ENCODE data around the gene MMP17. TPM values are rescaled to one million over a fixed set of nuclear protein-coding genes. Genes with fewer than 3 reads are reported as not detected.
A peak's percentile ranks its signal among the peaks of the same experiment; 100 is the strongest.

The MMP17 gene
- total and polyA plus RNA-seq, 2 of the 4 experiments (the other 2 are of a cell fraction): 1.4 to 11.8 TPM

GRCh38 chr12:131852551-131853299, 24.5 kb downstream of the MMP17 start:
- H3K27ac ChIP-seq (ENCODE audit: insufficient read depth, low read length): no peak overlapping the region
- peak; percentile 15 for ATAC-seq (ENCODE audit: low read depth)
- H2BK15ac ChIP-seq (ENCODE audit: low read depth, low read length): no peak overlapping the region
- H3K4me2 ChIP-seq (ENCODE audit: low read depth, low read length): no peak overlapping the region
- POLR2A ChIA-PET (ENCODE audit: unreplicated experiment): no interaction called here
- no peak overlapping the region for H3K23ac ChIP-seq (ENCODE audit: low read depth, low read length)
- H3K9me1 ChIP-seq (ENCODE audit: insufficient read depth, low read length): no peaks in the 10 kb centered on the region
- CTCF ChIA-PET: no interaction called here
- H3K56ac ChIP-seq (ENCODE audit: extremely low read depth, insufficient read depth, low read length): no peak overlapping the region
- DNase-seq: peak; percentile 26
- no TSS peak for BruUV-seq (replicated peaks)
- H4K5ac ChIP-seq (ENCODE audit: low read depth, low read length): no peak overlapping the region
- H4K20me1 ChIP-seq (ENCODE audit: insufficient read depth, low read length): no peaks in the 10 kb centered on the region; the same call in 1 of the 2 replicates
- in situ Hi-C loops (cut with MboI; ENCODE audit: low sequenced_read_pairs): no loop called here
- no peak overlapping the region for H4K91ac ChIP-seq (ENCODE audit: insufficient read depth, low read depth, low read length)
- dilution Hi-C loops (cut with HindIII; ENCODE audit: low sequenced_read_pairs, unreplicated experiment): no loop called here
- 55% methylated on average over 11 of the region's 24 CpGs; no CpG with 5 or more reads in 1 of the 2 experiments for WGBS, 2 experiments (ENCODE audit: extremely low coverage in 2 of 2, insufficient read length in 1 of 2)
- H3K14ac ChIP-seq (replicated peaks; ENCODE audit: low read depth, low read length): peak overlapping the region; percentile 40; the same call in 1 of the 2 replicates
- no peaks in the 10 kb centered on the region for H3K9me3 ChIP-seq (ENCODE audit: control insufficient read depth, insufficient read depth, low read length)
- no peak overlapping the region for H3K18ac ChIP-seq (ENCODE audit: low read depth, low read length)
- H3K27me3 ChIP-seq (ENCODE audit: control insufficient read depth, insufficient read depth, low read length): peaks cover 12% of the 10 kb centered on the region; the same call in 1 of the 2 replicates
- peak overlapping the region; percentile 85 for H2AK9ac ChIP-seq (replicated peaks; ENCODE audit: low read depth, low read length, poor library complexity)
- peak overlapping the region in 1 of 2 experiments; percentile 24; a peak in 1 of 4 replicates for H4K8ac ChIP-seq (ENCODE audit: low read depth in 2 of 2, low read length in 2 of 2)
- no peak overlapping the region for H2BK120ac ChIP-seq (ENCODE audit: low read depth, low read length)
- peaks cover 6% of the 10 kb centered on the region for H3K4me1 ChIP-seq (ENCODE audit: control insufficient read depth, insufficient read depth, low read length)
- H3K79me1 ChIP-seq (ENCODE audit: low read depth in 1 of 2, low read length in 2 of 2): no peaks in the 10 kb centered on the region
- H3K4me3 ChIP-seq (ENCODE audit: insufficient read depth, low read depth, low read length): no peak overlapping the region
- intact Hi-C loops (cut with micrococcal nuclease): no loop called here
- no peaks in the 10 kb centered on the region for H3K36me3 ChIP-seq (ENCODE audit: control insufficient read depth, insufficient read depth, low read length)
- no peak overlapping the region for H2AK5ac ChIP-seq (ENCODE audit: low read depth, low read length)
- H2AFZ ChIP-seq (replicated peaks; ENCODE audit: low read length, poor library complexity): peak overlapping the region; percentile 81
- H3K9ac ChIP-seq (ENCODE audit: low read depth, low read length): no peak overlapping the region
- H2BK20ac ChIP-seq (ENCODE audit: low read depth, low read length): no peak overlapping the region
- no peak overlapping the region; the same call in 1 of the 2 replicates for H3K4ac ChIP-seq (ENCODE audit: low read depth, low read length)
- no peak overlapping the region for H2BK5ac ChIP-seq (ENCODE audit: low read depth, low read length, poor library complexity, severe bottlenecking)
- TF ChIP-seq, protein P1, sequence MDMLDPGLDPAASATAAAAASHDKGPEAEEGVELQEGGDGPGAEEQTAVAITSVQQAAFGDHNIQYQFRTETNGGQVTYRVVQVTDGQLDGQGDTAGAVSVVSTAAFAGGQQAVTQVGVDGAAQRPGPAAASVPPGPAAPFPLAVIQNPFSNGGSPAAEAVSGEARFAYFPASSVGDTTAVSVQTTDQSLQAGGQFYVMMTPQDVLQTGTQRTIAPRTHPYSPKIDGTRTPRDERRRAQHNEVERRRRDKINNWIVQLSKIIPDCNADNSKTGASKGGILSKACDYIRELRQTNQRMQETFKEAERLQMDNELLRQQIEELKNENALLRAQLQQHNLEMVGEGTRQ (IDR thresholded peaks at IDR 0.05; ENCODE audit: low read depth, low read length): no peak
- TF ChIP-seq MXI1 (IDR thresholded peaks at IDR 0.05; ENCODE audit: borderline replicate concordance, low read depth, low read length) (no peak), POLR2A (IDR thresholded peaks at IDR 0.05; ENCODE audit: low read depth, low read length) (no peak), CEBPB (IDR thresholded peaks at IDR 0.05; ENCODE audit: low read depth, low read length) (no peak), CHD1 (IDR thresholded peaks at IDR 0.05; ENCODE audit: low read depth, low read length) (no peak), FOS (IDR thresholded peaks at IDR 0.05; ENCODE audit: low read depth, low read length) (no peak), RFX5 (IDR thresholded peaks at IDR 0.05; ENCODE audit: low read depth, low read length) (no peak), NFE2L2 (IDR thresholded peaks at IDR 0.05; ENCODE audit: low read depth, low read length) (no peak), BHLHE40 (IDR thresholded peaks at IDR 0.05; ENCODE audit: low read depth, low read length) (no peak), RCOR1 (IDR thresholded peaks at IDR 0.05; ENCODE audit: insufficient replicate concordance, low read length) (no peak), MAFK (IDR thresholded peaks at IDR 0.05; ENCODE audit: low read depth, low read length) (no peak), SMC3 (IDR thresholded peaks at IDR 0.05; ENCODE audit: low read depth, low read length) (no peak), RAD21 (IDR thresholded peaks at IDR 0.05; ENCODE audit: low read length) (no peak), MAZ (IDR thresholded peaks at IDR 0.05; ENCODE audit: borderline replicate concordance, low read depth, low read length) (no peak)
- TF ChIP-seq, protein P2, sequence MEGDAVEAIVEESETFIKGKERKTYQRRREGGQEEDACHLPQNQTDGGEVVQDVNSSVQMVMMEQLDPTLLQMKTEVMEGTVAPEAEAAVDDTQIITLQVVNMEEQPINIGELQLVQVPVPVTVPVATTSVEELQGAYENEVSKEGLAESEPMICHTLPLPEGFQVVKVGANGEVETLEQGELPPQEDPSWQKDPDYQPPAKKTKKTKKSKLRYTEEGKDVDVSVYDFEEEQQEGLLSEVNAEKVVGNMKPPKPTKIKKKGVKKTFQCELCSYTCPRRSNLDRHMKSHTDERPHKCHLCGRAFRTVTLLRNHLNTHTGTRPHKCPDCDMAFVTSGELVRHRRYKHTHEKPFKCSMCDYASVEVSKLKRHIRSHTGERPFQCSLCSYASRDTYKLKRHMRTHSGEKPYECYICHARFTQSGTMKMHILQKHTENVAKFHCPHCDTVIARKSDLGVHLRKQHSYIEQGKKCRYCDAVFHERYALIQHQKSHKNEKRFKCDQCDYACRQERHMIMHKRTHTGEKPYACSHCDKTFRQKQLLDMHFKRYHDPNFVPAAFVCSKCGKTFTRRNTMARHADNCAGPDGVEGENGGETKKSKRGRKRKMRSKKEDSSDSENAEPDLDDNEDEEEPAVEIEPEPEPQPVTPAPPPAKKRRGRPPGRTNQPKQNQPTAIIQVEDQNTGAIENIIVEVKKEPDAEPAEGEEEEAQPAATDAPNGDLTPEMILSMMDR (conservative IDR thresholded peaks at IDR 0.05; ENCODE audit: low read depth, low read length): no peak
